OCI-LY7 (cell line): ENCODE data around the gene OSCP1.

Experiments used
- CTCF ChIP-seq: fragments of 200-600 bp; sonication (generic); conservative IDR thresholded peaks from 2 replicates; pipeline ENCODE4 v1.5.1; 2014; ENCODE audit warnings: mild to moderate bottlenecking, antibody characterized with exemption, low read length, moderate library complexity, mixed read lengths
- EZH2phosphoT487 ChIP-seq: fragments of 200-600 bp; sonication (generic); IDR thresholded peaks from 2 replicates; pipeline ENCODE4 v1.6.1; 2018; ENCODE audit warnings: low read depth, borderline replicate concordance, mild to moderate bottlenecking, mixed run types, antibody characterized with exemption, low read length, moderate library complexity, mixed read lengths

- TF ChIP-seq CTCF (no peak), EZH2phosphoT487 (no peak)
These were observed 16.8 kb upstream of the OSCP1 start for GRCh38 chr1:36467027-36467410.
